A673 (cell line): Measurements from ENCODE around the gene ERBIN. TPM values are rescaled to one million over a fixed set of nuclear protein-coding genes. Genes with fewer than 3 reads are reported as not detected.

Experiments used
- BruUV-seq: library from RNA; stranded (reverse); fragments of 400-500 nt; replicated peaks from 2 replicates; lab custom pipeline; 2021; lab: Mats Ljungman, UMichigan
- CTCF ChIA-PET: fragments of 300-600 bp; sonication (Branson Sonifier 250); formaldehyde crosslinking; loops from one replicate; lab custom pipeline; 2022; ENCODE audit warnings: antibody characterized with exemption; lab: Charles Lee
- POLR2A ChIA-PET: fragments of 300-600 bp; sonication (Branson Sonifier 250); formaldehyde crosslinking; loops from one replicate; lab custom pipeline; 2022; ENCODE audit warnings: antibody characterized with exemption; ENCODE audit not compliant: low non-redundant PET; lab: Charles Lee
- DNase-seq: peaks from one replicate; pipeline ENCODE4 v3.0.0-alpha.2; 2015; ENCODE audit warnings: low spot score
- H3K27ac ChIP-seq: fragments of 200-600 bp; sonication (generic); 2 replicates; pipeline ENCODE4 v1.5.1; 2016; ENCODE audit warnings: mixed run types, low read depth, mild to moderate bottlenecking, mixed read lengths, antibody characterized with exemption, low read length; ENCODE audit not compliant: poor library complexity, severe bottlenecking
- H3K27me3 ChIP-seq: fragments of 200-600 bp; sonication (generic); replicated peaks from 2 replicates; pipeline ENCODE4 v1.6.1; 2017; ENCODE audit warnings: mixed run types, low read depth, mild to moderate bottlenecking, mixed read lengths, antibody characterized with exemption, low read length; ENCODE audit not compliant: insufficient read depth, poor library complexity
- H3K36me3 ChIP-seq: fragments of 200-600 bp; sonication (generic); 2 replicates; pipeline ENCODE4 v1.6.1; 2016; ENCODE audit warnings: mixed run types, mild to moderate bottlenecking, mixed read lengths, antibody characterized with exemption, low read length; ENCODE audit not compliant: insufficient read depth, poor library complexity, severe bottlenecking
- H3K4me1 ChIP-seq: fragments of 200-600 bp; sonication (generic); 2 replicates; pipeline ENCODE4 v1.6.1; 2017; ENCODE audit warnings: mixed run types, mild to moderate bottlenecking, mixed read lengths, antibody characterized with exemption, low read length; ENCODE audit not compliant: insufficient read depth, poor library complexity, severe bottlenecking
- H3K4me3 ChIP-seq: fragments of 200-600 bp; sonication (generic); 2 replicates; pipeline ENCODE4 v1.5.1; 2016; ENCODE audit warnings: low read depth, mixed run types, mild to moderate bottlenecking, mixed read lengths, low read length; ENCODE audit not compliant: poor library complexity, severe bottlenecking
- H3K9me3 ChIP-seq: fragments of 200-600 bp; sonication (generic); 2 replicates; pipeline ENCODE4 v1.6.1; 2016; ENCODE audit warnings: mixed run types, low read depth, mild to moderate bottlenecking, mixed read lengths, antibody characterized with exemption, low read length; ENCODE audit not compliant: poor library complexity, severe bottlenecking
- EZH2 ChIP-seq: fragments of 200-600 bp; sonication (generic); IDR thresholded peaks from 2 replicates; pipeline ENCODE4 v1.6.1; 2017; ENCODE audit warnings: borderline replicate concordance, low read depth, mild to moderate bottlenecking, mixed read lengths, antibody characterized with exemption, low read length; ENCODE audit not compliant: poor library complexity, severe bottlenecking
- intact Hi-C: fragments of 100-400 bp; cut with micrococcal nuclease; formaldehyde crosslinking; loops from one replicate; pipeline ENCODE4 v1.10.0; 2022; ENCODE audit not compliant: unreplicated experiment
- total RNA-seq: library from RNA; stranded (reverse); gene quantifications from 2 replicates; pipeline ENCODE4 v1.2.3, GENCODE V29; 2021
- TF ChIP-seq, protein P1 (sequence below): fragments of 300-800, 200-600 bp; sonication (generic); conservative IDR thresholded peaks from 2 replicates; pipeline ENCODE4 v1.5.1; 2017; ENCODE audit warnings: low read depth, mild to moderate bottlenecking, antibody characterized with exemption, low read length, moderate library complexity, mixed read lengths

The ERBIN gene
- total RNA-seq, 1 experiment from 2014 or later = 47.5 TPM

DNA sequence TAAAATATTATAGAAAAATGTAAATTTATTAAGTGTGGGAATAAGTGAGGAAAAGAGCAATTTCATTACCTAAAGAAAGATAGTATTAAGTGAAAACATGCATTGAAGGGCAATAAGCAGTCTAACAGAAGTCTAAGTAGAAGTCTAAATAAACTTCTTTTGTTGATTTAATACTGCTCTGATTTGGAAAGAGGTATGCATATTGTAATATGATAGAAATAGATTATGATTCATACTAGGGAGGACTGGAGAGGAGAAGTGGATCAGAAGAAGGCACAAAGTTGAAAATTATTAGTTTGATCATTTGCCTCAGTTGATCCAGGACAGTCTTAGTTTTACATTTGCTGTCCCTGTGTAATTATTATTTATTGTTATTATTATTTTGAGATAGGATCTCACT, 6.6 kb upstream of the ERBIN start:
- no TSS peak for BruUV-seq
- Histone ChIP-seq H3K27me3 (no peaks in the 10 kb centered on the region), H3K9me3 (no peaks in the 10 kb centered on the region), H3K4me1 (no peaks in the 10 kb centered on the region), H3K4me3 (no peak overlapping the region), H3K36me3 (no peaks in the 10 kb centered on the region), H3K27ac (no peak overlapping the region)
- intact Hi-C loops = no loop called here
- no peak for TF ChIP-seq EZH2
- TF ChIP-seq, protein P1, sequence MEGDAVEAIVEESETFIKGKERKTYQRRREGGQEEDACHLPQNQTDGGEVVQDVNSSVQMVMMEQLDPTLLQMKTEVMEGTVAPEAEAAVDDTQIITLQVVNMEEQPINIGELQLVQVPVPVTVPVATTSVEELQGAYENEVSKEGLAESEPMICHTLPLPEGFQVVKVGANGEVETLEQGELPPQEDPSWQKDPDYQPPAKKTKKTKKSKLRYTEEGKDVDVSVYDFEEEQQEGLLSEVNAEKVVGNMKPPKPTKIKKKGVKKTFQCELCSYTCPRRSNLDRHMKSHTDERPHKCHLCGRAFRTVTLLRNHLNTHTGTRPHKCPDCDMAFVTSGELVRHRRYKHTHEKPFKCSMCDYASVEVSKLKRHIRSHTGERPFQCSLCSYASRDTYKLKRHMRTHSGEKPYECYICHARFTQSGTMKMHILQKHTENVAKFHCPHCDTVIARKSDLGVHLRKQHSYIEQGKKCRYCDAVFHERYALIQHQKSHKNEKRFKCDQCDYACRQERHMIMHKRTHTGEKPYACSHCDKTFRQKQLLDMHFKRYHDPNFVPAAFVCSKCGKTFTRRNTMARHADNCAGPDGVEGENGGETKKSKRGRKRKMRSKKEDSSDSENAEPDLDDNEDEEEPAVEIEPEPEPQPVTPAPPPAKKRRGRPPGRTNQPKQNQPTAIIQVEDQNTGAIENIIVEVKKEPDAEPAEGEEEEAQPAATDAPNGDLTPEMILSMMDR = no peak
- ChIA-PET CTCF (no interaction called here), POLR2A (no interaction called here)
- DNase-seq = no peak

DNA sequence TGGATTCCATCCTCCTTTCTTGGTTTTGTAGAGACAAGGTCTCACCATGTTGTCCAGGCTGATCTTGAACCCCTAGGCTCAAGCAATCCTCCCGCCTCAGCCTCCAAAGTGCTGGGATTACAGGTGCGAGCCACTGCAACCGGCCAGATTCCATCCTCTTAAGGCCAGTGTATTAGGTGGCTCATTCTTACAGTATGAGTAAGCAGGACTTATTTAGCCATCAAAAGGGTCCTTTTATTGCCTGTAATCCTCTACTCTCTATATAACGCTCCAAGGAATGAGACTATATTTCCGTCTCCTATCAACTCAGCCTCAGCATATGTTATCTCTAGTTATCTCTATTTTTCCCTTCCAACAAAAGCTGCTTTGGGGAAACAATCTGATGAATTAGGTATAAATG, 3.0 kb upstream of the ERBIN start:
- no peak for TF ChIP-seq EZH2
- TF ChIP-seq, protein P1 = no peak
- H3K36me3 ChIP-seq = no peaks in the 10 kb centered on the region
- no peak overlapping the region for H3K27ac ChIP-seq
- no peaks in the 10 kb centered on the region for H3K9me3 ChIP-seq
- ChIA-PET CTCF (no interaction called here), POLR2A (no interaction called here)
- no peak for DNase-seq
- intact Hi-C loops = no loop called here
- no peak overlapping the region for H3K4me3 ChIP-seq
- BruUV-seq = no TSS peak
- no peaks in the 10 kb centered on the region for H3K27me3 ChIP-seq
- H3K4me1 ChIP-seq = no peaks in the 10 kb centered on the region

DNA sequence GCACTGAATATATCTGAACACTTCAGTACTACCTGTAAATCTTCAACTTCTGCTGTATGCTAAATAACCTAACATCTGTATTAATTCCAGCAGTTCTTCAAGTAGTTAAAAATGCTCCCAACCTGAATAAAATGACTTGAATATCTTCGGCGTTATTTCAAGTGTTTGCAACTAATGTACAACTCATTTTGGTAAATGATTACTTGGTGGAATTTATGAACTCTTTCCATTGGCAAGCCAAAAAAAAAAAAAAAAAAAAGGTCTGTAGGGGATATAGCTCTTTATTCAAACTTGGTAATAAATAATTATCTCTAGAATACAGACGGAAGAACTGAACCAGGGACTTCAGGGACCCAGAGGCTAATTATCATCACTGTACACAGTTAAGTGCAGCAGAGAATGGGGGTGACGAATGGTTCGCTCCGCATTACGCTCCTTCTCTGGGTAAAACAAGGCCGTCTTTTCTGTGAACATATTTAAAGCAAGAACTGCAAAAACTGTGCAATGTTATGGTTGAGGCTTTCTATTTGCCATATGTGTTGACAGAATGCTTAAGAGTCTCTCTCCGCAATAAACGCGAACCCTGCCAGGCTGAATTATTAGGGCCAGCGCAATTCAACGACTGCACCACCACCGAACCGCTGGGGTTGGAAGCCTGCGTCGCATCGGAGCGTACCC, 1.9 kb upstream of the ERBIN start:
- ChIA-PET POLR2A (no interaction called here), CTCF (no interaction called here)
- no peak for TF ChIP-seq EZH2
- TF ChIP-seq, protein P1 = no peak
- H3K27ac ChIP-seq = peak overlapping the region; percentile 90
- no peak for DNase-seq
- H3K36me3 ChIP-seq = no peaks in the 10 kb centered on the region
- H3K27me3 ChIP-seq = no peaks in the 10 kb centered on the region
- intact Hi-C loops = loop anchor here (2.0 to 5.0 kb wide), 2 partner anchors 202 to 218 kb away; partner anchors contain the start of genes NLN, SGTB and SREK1
- TSS peak; percentile 71 for BruUV-seq
- H3K9me3 ChIP-seq = no peaks in the 10 kb centered on the region
- peak overlapping the region; percentile 73 for H3K4me3 ChIP-seq
- peaks cover 7% of the 10 kb centered on the region for H3K4me1 ChIP-seq
